Chondrocyte (in vitro differentiated cells): Measurements from ENCODE around the gene CCDC47. TPM values are rescaled to one million over a fixed set of nuclear protein-coding genes. Genes with fewer than 3 reads are reported as not detected.

Experiments used
- DNase-seq: peaks from one replicate; pipeline ENCODE4 v3.0.0; 2021; ENCODE audit warnings: mixed read lengths, low spot score
- H3K27ac Mint-ChIP-seq: one replicate; pipeline ENCODE4 v1.8.0; 2021; ENCODE audit warnings: mild to moderate bottlenecking, moderate library complexity, mixed read lengths; ENCODE audit not compliant: unreplicated experiment
- H3K27me3 Mint-ChIP-seq: 2 replicates; pipeline ENCODE4 v1.8.0; 2021; ENCODE audit warnings: low read depth, mixed read lengths
- H3K36me3 Mint-ChIP-seq: 2 replicates; pipeline ENCODE4 v1.8.0; 2021; ENCODE audit warnings: low read depth, mixed read lengths
- H3K4me1 Mint-ChIP-seq: 2 replicates; pipeline ENCODE4 v1.8.0; 2021; ENCODE audit warnings: low read depth, mild to moderate bottlenecking, mixed read lengths
- H3K4me3 Mint-ChIP-seq: one replicate; pipeline ENCODE4 v1.8.0; 2021; ENCODE audit warnings: mild to moderate bottlenecking, moderate library complexity, mixed read lengths; ENCODE audit not compliant: unreplicated experiment
- H3K9me3 Mint-ChIP-seq: 2 replicates; pipeline ENCODE4 v1.8.0; 2021; ENCODE audit warnings: low read depth, mixed read lengths
- CTCF ChIP-seq: fragments of 200-600 bp; sonication (generic); IDR thresholded peaks from 2 replicates; pipeline ENCODE4 v1.5.0; 2021; ENCODE audit warnings: antibody characterized with exemption, mild to moderate bottlenecking, moderate library complexity
- total RNA-seq: library from RNA; stranded (reverse); gene quantifications from 3 replicates; pipeline ENCODE4 v1.2.1, GENCODE V29; 2021

Gene CCDC47
- total RNA-seq, 1 donor from 2014 or later: 65.1 TPM

- DNase-seq: no peak
- H3K4me3 Mint-ChIP-seq: no peak overlapping the region
- no peaks in the 10 kb centered on the region for H3K9me3 Mint-ChIP-seq
- H3K36me3 Mint-ChIP-seq: peaks cover 13% of the 10 kb centered on the region
- H3K4me1 Mint-ChIP-seq: peaks cover 4% of the 10 kb centered on the region
- no peak overlapping the region for H3K27ac Mint-ChIP-seq
- no peaks in the 10 kb centered on the region for H3K27me3 Mint-ChIP-seq
- TF ChIP-seq CTCF: no peak
Measured at GRCh38 chr17:63714550-63715277, 58.7 kb downstream of the CCDC47 start.

- Mint-ChIP-seq H3K4me1 (no peaks in the 10 kb centered on the region), H3K36me3 (peaks cover 19% of the 10 kb centered on the region), H3K9me3 (no peaks in the 10 kb centered on the region)
Measured at GRCh38 chr17:63709110-63709509, 64.3 kb downstream of the CCDC47 start.

GRCh38 chr17:63707151-63707550 lies 66.2 kb downstream of the CCDC47 start:
- no peak for TF ChIP-seq CTCF
- Mint-ChIP-seq H3K27me3 (no peaks in the 10 kb centered on the region), H3K27ac (no peak overlapping the region), H3K36me3 (peaks cover 24% of the 10 kb centered on the region), H3K4me3 (no peak overlapping the region), H3K4me1 (peaks cover 7% of the 10 kb centered on the region), H3K9me3 (no peaks in the 10 kb centered on the region)
- no peak for DNase-seq

More at GRCh38 chr17:63709110-63709509, 64.3 kb downstream of the CCDC47 start:
- Mint-ChIP-seq H3K4me3 (no peak overlapping the region), H3K27me3 (no peaks in the 10 kb centered on the region), H3K27ac (no peak overlapping the region)
- no peak for DNase-seq
- TF ChIP-seq CTCF: no peak

GRCh38 chr17:63706336-63707082 lies 66.9 kb downstream of the CCDC47 start:
- Mint-ChIP-seq H3K4me1 (peaks cover 11% of the 10 kb centered on the region), H3K36me3 (peaks cover 21% of the 10 kb centered on the region), H3K9me3 (no peaks in the 10 kb centered on the region), H3K4me3 (no peak overlapping the region), H3K27ac (no peak overlapping the region), H3K27me3 (no peaks in the 10 kb centered on the region)
- DNase-seq: no peak
- no peak for TF ChIP-seq CTCF

- no peak for DNase-seq
- H3K27ac Mint-ChIP-seq: no peak overlapping the region
- H3K36me3 Mint-ChIP-seq: peaks cover 20% of the 10 kb centered on the region
- no peak overlapping the region for H3K4me3 Mint-ChIP-seq
- no peak for TF ChIP-seq CTCF
- H3K27me3 Mint-ChIP-seq: no peaks in the 10 kb centered on the region
- no peaks in the 10 kb centered on the region for H3K9me3 Mint-ChIP-seq
- peaks cover 16% of the 10 kb centered on the region for H3K4me1 Mint-ChIP-seq
Measured at GRCh38 chr17:63705657-63706056, 67.7 kb downstream of the CCDC47 start.
